Stomach (tissue), 4 donors: ENCODE results near the gene TRIO.

Experiments used
- EP300 ChIP-seq: sonication (generic); formaldehyde crosslinking; IDR thresholded peaks from one replicate; pipeline ENCODE4 v1.6.1; 2017; ENCODE audit warnings: antibody characterized with exemption
- POLR2AphosphoS5 ChIP-seq, 3 donors: sonication (generic); formaldehyde crosslinking; IDR thresholded peaks; one replicate each; pipeline ENCODE4 v1.6.1; 2016; ENCODE audit warnings: antibody characterized with exemption in 3 of 3

DNA sequence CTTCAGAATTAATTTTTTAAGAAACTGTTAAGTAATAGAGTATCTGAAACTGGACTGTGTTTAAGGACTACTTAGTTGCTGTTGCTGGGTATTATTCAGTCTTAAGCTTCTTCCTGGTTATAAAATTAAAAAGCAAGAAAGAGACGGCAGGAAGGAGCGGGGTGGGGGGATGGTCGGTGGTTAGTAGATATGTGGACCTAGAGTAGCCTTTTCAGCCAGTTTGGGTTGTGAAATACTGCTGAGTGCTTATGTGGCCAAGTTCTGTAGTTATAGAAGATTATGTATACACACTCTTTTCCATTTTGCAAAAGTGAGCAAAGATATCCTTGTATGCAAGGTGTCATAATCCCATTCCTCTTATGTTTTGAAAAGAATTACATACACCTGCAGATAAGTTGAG is 28.5 kb downstream of the TRIO start:
- no peak for TF ChIP-seq POLR2AphosphoS5 (IDR thresholded peaks at IDR 0.05)
- TF ChIP-seq EP300: no peak
